CD14-positive monocyte (primary cell): ENCODE data around the gene EHF. TPM values are rescaled to one million over a fixed set of nuclear protein-coding genes. Genes with fewer than 3 reads are reported as not detected.

Experiments
- DNase-seq, 3 donors: peaks; one replicate each; pipeline ENCODE4 v3.0.0-alpha.2; 2011 to 2022
- H2AFZ ChIP-seq: 2 replicates; pipeline ENCODE4 v1.6.0; 2012; ENCODE audit warnings: mild to moderate bottlenecking, low read depth, low read length, inconsistent platforms; ENCODE audit not compliant: insufficient read depth, poor library complexity, severe bottlenecking
- H3K27ac ChIP-seq, 2 donors: 1 replicate in 1 of 2; 2 replicates in 1 of 2; pipeline ENCODE4 v1.5.1; 2012 to 2013; ENCODE audit warnings: low read length in 2 of 2, control low read depth in 1 of 2, inconsistent platforms in 1 of 2, low read depth in 1 of 2, mild to moderate bottlenecking in 1 of 2
- H3K27me3 ChIP-seq, 2 donors: one replicate each; pipeline versions ENCODE4 v1.6.0 to v1.6.1; 2011 to 2013; ENCODE audit warnings: low read length in 2 of 2; ENCODE audit not compliant: control insufficient read depth in 2 of 2, insufficient read depth in 2 of 2
- H3K36me3 ChIP-seq, 2 donors: replicated peaks in 1 of 2; 1 replicate in 1 of 2; 2 replicates in 1 of 2; pipeline versions ENCODE4 v1.5.1 to v1.6.1; 2012 to 2013; ENCODE audit warnings: low read length in 2 of 2, control low read depth in 1 of 2, inconsistent platforms in 1 of 2, mild to moderate bottlenecking in 1 of 2; ENCODE audit not compliant: insufficient read depth in 2 of 2, control insufficient read depth in 1 of 2
- H3K4me1 ChIP-seq, 2 donors: 1 replicate in 1 of 2; 2 replicates in 1 of 2; pipeline versions ENCODE4 v1.5.1 to v1.6.1; 2012 to 2013; ENCODE audit warnings: low read length in 2 of 2, control low read depth in 1 of 2, inconsistent platforms in 1 of 2, mild to moderate bottlenecking in 1 of 2, moderate library complexity in 1 of 2; ENCODE audit not compliant: insufficient read depth in 2 of 2, control insufficient read depth in 1 of 2
- H3K4me2 ChIP-seq: replicated peaks from 2 replicates; pipeline ENCODE3; 2012; ENCODE audit warnings: low read length, moderate library complexity, mild to moderate bottlenecking; ENCODE audit not compliant: poor library complexity, severe bottlenecking; ENCODE audit errors: extremely low read depth
- H3K4me3 ChIP-seq, 3 experiments: fragments of 200-600 bp in 1 of 3; sonication (generic) in 1 of 3; replicated peaks in 1 of 3; 1 replicate in 2 of 3; 2 replicates in 1 of 3; pipeline ENCODE4 v1.5.1; 2011 to 2013; ENCODE audit warnings: low read length in 3 of 3, mild to moderate bottlenecking in 3 of 3, control low read depth in 2 of 3, low read depth in 2 of 3, inconsistent platforms in 1 of 3, moderate library complexity in 1 of 3
- H3K79me2 ChIP-seq: 2 replicates; pipeline ENCODE4 v1.6.0; 2012; ENCODE audit warnings: mild to moderate bottlenecking, control low read depth, inconsistent platforms, low read length, moderate library complexity; ENCODE audit not compliant: insufficient read depth
- H3K9ac ChIP-seq: 2 replicates; pipeline ENCODE4 v1.6.0; 2017; ENCODE audit warnings: low read length, mild to moderate bottlenecking; ENCODE audit not compliant: insufficient read depth, poor library complexity, severe bottlenecking
- H3K9me3 ChIP-seq, 2 donors: replicated peaks in 1 of 2; 1 replicate in 1 of 2; 2 replicates in 1 of 2; pipeline versions ENCODE4 v1.5.1 to v1.6.1; 2012 to 2013; ENCODE audit warnings: low read length in 2 of 2, control low read depth in 1 of 2; ENCODE audit not compliant: control insufficient read depth in 1 of 2, insufficient read depth in 1 of 2
- H4K20me1 ChIP-seq: 2 replicates; pipeline ENCODE4 v1.6.0; 2012; ENCODE audit warnings: mild to moderate bottlenecking, low read length, control low read depth, moderate library complexity; ENCODE audit not compliant: insufficient read depth
- H3K27ac Mint-ChIP-seq, 7 donors: one replicate each; pipeline ENCODE4 v1.8.0; 2020; ENCODE audit warnings: mild to moderate bottlenecking in 7 of 7, mixed read lengths in 7 of 7, moderate library complexity in 6 of 7, inconsistent platforms in 2 of 7
- H3K27me3 Mint-ChIP-seq, 3 donors: one replicate each; pipeline ENCODE4 v1.8.0; 2021 to 2022; ENCODE audit warnings: low read depth in 3 of 3, mild to moderate bottlenecking in 3 of 3, mixed read lengths in 3 of 3, moderate library complexity in 3 of 3, inconsistent platforms in 1 of 3
- H3K36me3 Mint-ChIP-seq, 2 donors: one replicate each; pipeline ENCODE4 v1.8.0; 2020; ENCODE audit warnings: mixed read lengths in 2 of 2, inconsistent platforms in 1 of 2, mild to moderate bottlenecking in 1 of 2
- H3K4me1 Mint-ChIP-seq: one replicate; pipeline ENCODE4 v1.8.0; 2020; ENCODE audit warnings: mild to moderate bottlenecking, mixed read lengths
- H3K4me3 Mint-ChIP-seq, 2 donors: one replicate each; pipeline ENCODE4 v1.8.0; 2020; ENCODE audit warnings: mild to moderate bottlenecking in 2 of 2, mixed read lengths in 2 of 2, moderate library complexity in 1 of 2
- H3K9me3 Mint-ChIP-seq, 7 donors: one replicate each; pipeline ENCODE4 v1.8.0; 2020 to 2022; ENCODE audit warnings: mixed read lengths in 7 of 7, mild to moderate bottlenecking in 6 of 7, moderate library complexity in 6 of 7, inconsistent platforms in 2 of 7
- CTCF ChIP-seq: fragments of 200-600 bp; IDR thresholded peaks from one replicate; pipeline ENCODE4 v1.8.0; 2022; ENCODE audit warnings: antibody characterized with exemption, mild to moderate bottlenecking
- WGBS: methylation state at CpG from one replicate; pipeline ENCODE4 v1.1.5; 2013; ENCODE audit warnings: missing lambda C conversion rate; ENCODE audit not compliant: insufficient coverage; 5-methylcytosine and 5-hydroxymethylcytosine counted together
- intact Hi-C, 2 donors: fragments of 100-400 bp; cut with micrococcal nuclease; formaldehyde crosslinking; loops; one replicate each; pipeline versions ENCODE4 v1.15.0 to v1.15.1; 2023
- polyA plus RNA-seq, 3 donors: library from polyadenylated mRNA; depleted of rRNA in 1 of 3; unstranded in 2 of 3; stranded (reverse) in 1 of 3; fragments of 300-500 nt in 2 of 3; fragments of >200 nt in 1 of 3; fragmentation: Illumina TruSeq in 2 of 3; gene quantifications; 1 replicate in 2 of 3; 2 replicates in 1 of 3; pipeline ENCODE4 v1.2.3, GENCODE V29; 2012 to 2021

EHF gene
- polyA plus RNA-seq, 3 donors = 0.17 to 0.21 TPM; not detected in 1

GRCh38 chr11:34601085-34601444 is 19.8 kb upstream of the EHF start:
- TF ChIP-seq CTCF = no peak
- no peaks in the 10 kb centered on the region for H3K27me3 ChIP-seq
- H3K36me3 Mint-ChIP-seq = no peaks in the 10 kb centered on the region
- H3K79me2 ChIP-seq = no peaks in the 10 kb centered on the region
- H3K9me3 Mint-ChIP-seq = no peaks in the 10 kb centered on the region
- H3K4me1 ChIP-seq = peaks cover 6 to 7% of the 10 kb centered on the region in 2 donors
- H3K27ac Mint-ChIP-seq = no peak overlapping the region
- no peak overlapping the region for H3K9ac ChIP-seq
- peaks cover 20% of the 10 kb centered on the region for H3K4me1 Mint-ChIP-seq
- H3K4me3 ChIP-seq = no peak overlapping the region
- intact Hi-C loops = no loop called here
- H2AFZ ChIP-seq = no peak overlapping the region
- no peak overlapping the region for H3K4me2 ChIP-seq
- no peaks in the 10 kb centered on the region for H3K9me3 ChIP-seq
- no peaks in the 10 kb centered on the region for H4K20me1 ChIP-seq
- no peak overlapping the region for H3K27ac ChIP-seq
- 96% methylated on average over 2 of the region's 2 CpGs for WGBS
- no peak overlapping the region for H3K4me3 Mint-ChIP-seq
- peaks cover 2 to 6% (median 4%) of the 10 kb centered on the region in 3 donors for H3K27me3 Mint-ChIP-seq
- no peaks in the 10 kb centered on the region for H3K36me3 ChIP-seq
- DNase-seq = no peak

- no peak overlapping the region for H3K4me3 ChIP-seq
- H3K4me1 Mint-ChIP-seq = peaks cover 26% of the 10 kb centered on the region
- H3K27me3 Mint-ChIP-seq = peaks cover 2 to 6% (median 4%) of the 10 kb centered on the region in 3 donors
- no peaks in the 10 kb centered on the region for H3K36me3 ChIP-seq
- H3K27ac ChIP-seq = no peak overlapping the region
- no peak overlapping the region for H3K4me2 ChIP-seq
- peaks cover 9 to 12% of the 10 kb centered on the region in 2 donors for H3K4me1 ChIP-seq
- no peak for TF ChIP-seq CTCF
- H3K9me3 ChIP-seq = no peaks in the 10 kb centered on the region
- no peaks in the 10 kb centered on the region for H3K36me3 Mint-ChIP-seq
- H4K20me1 ChIP-seq = no peaks in the 10 kb centered on the region
- intact Hi-C loops = no loop called here
- 100% methylated on average over 5 of the region's 5 CpGs for WGBS
- H3K9me3 Mint-ChIP-seq = no peaks in the 10 kb centered on the region
- no peak overlapping the region for H3K4me3 Mint-ChIP-seq
- no peak overlapping the region for H2AFZ ChIP-seq
- H3K79me2 ChIP-seq = no peaks in the 10 kb centered on the region
- no peak overlapping the region for H3K27ac Mint-ChIP-seq
- no peak overlapping the region for H3K9ac ChIP-seq
- no peaks in the 10 kb centered on the region for H3K27me3 ChIP-seq
- DNase-seq = no peak
Measured at GRCh38 chr11:34601609-34602008, 19.3 kb upstream of the EHF start.
